Glutamatergic neuron (in vitro differentiated cells): ENCODE measurements around the gene INSIG2. TPM values are rescaled to one million over a fixed set of nuclear protein-coding genes. Genes with fewer than 3 reads are reported as not detected.

ENCODE experiments used
- DNase-seq: peaks from one replicate; pipeline ENCODE4 v3.0.0; 2022
- H3K27ac Mint-ChIP-seq: one replicate; pipeline ENCODE4 v1.8.0; 2020; ENCODE audit warnings: mild to moderate bottlenecking, mixed read lengths, inconsistent platforms; ENCODE audit not compliant: unreplicated experiment
- H3K27me3 Mint-ChIP-seq: one replicate; pipeline ENCODE4 v1.8.0; 2020; ENCODE audit warnings: mild to moderate bottlenecking, moderate library complexity, mixed read lengths, inconsistent platforms; ENCODE audit not compliant: unreplicated experiment
- H3K36me3 Mint-ChIP-seq: one replicate; pipeline ENCODE4 v1.8.0; 2020; ENCODE audit warnings: mild to moderate bottlenecking, mixed read lengths, inconsistent platforms; ENCODE audit not compliant: unreplicated experiment
- H3K4me1 Mint-ChIP-seq: one replicate; pipeline ENCODE4 v1.8.0; 2020; ENCODE audit warnings: mild to moderate bottlenecking, low read depth, mixed read lengths, inconsistent platforms; ENCODE audit not compliant: unreplicated experiment
- H3K4me3 Mint-ChIP-seq: one replicate; pipeline ENCODE4 v1.8.0; 2020; ENCODE audit warnings: mild to moderate bottlenecking, mixed read lengths, inconsistent platforms; ENCODE audit not compliant: unreplicated experiment
- H3K9me3 Mint-ChIP-seq: one replicate; pipeline ENCODE4 v1.8.0; 2020; ENCODE audit warnings: mild to moderate bottlenecking, moderate library complexity, mixed read lengths, inconsistent platforms; ENCODE audit not compliant: unreplicated experiment
- CTCF ChIP-seq: fragments of 200-600 bp; sonication (generic); IDR thresholded peaks from one replicate; pipeline ENCODE4 v1.5.0; 2021; ENCODE audit not compliant: partially characterized antibody, unreplicated experiment
- total RNA-seq: library from RNA; stranded (reverse); fragmentation: NEBNext Ultra II Directional; extraction: Animal tissue kit (Norgen Biotek cat#: 25700); gene quantifications from one replicate; pipeline ENCODE4 v1.2.1, GENCODE V29; 2021; ENCODE audit not compliant: unreplicated experiment

The INSIG2 gene
- total RNA-seq, 1 donor from 2014 or later, result 20.3 TPM

DNA sequence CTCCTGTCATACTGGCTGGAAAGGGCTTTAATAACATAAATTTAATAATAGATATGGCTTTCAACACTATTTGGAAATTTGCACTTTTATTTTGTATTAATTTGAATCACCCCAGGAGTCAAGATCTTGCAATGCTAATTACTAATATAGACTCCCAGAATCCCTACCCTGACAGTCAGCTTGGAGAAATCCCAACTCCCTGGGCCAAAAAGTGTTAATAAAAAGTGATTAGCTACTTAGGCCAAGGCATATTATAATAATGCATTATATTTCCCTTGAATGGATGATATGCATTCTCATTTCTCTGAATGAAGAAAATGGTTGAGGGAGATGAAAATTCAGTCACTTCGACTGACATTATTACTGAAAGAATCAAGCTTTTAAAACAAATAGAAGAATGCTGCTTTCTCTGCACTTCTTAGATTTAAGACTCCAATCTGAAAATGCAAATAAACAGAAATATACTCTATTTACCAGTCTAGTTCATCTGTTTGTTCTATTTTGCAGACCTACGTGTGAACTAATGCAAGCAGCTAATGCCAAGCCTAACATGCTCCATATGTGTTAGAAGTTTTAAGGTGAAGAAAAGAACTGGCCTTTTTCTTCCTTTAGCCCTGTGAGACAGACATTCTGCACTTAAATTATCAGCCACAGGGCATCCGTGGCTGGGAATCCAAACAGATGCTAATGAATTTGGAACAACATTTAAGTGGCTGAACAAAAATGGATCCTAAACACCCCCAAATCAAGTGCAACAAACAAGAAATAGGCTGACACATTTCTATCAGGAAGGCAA, 33.9 kb upstream of the INSIG2 start:
- no peak for DNase-seq
- Mint-ChIP-seq H3K4me3 (peak overlapping the region; percentile 67), H3K4me1 (peaks cover 30% of the 10 kb centered on the region), H3K36me3 (no peaks in the 10 kb centered on the region), H3K9me3 (no peaks in the 10 kb centered on the region), H3K27me3 (peaks cover 3% of the 10 kb centered on the region), H3K27ac (peak overlapping the region; percentile 77)
- no peak for TF ChIP-seq CTCF

GRCh38 chr2:118055512-118056164, 32.6 kb upstream of the INSIG2 start:
- TF ChIP-seq CTCF, result no peak
- Mint-ChIP-seq H3K27ac (peak overlapping the region; percentile 77), H3K9me3 (no peaks in the 10 kb centered on the region), H3K4me3 (peak overlapping the region; percentile 67), H3K27me3 (peaks cover 5% of the 10 kb centered on the region), H3K4me1 (peaks cover 30% of the 10 kb centered on the region), H3K36me3 (no peaks in the 10 kb centered on the region)
- DNase-seq, result no peak

DNA sequence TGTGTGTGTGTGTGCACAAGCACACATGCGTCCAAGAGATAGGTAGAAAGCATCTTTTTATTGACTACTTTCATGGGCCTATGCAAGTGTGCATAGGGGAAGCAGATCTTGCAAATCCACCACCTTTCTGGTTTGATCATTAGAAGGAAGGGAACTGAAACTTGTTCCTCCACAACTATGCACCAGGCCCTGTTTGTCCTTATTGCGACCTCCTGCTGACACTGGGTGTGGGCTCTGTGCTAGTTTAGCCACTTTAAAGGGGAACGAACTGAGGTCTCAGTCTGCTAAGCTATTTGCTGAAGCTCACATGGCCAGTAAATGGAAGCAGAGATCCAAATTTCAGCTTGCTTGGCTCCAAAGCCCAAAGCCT, 32.1 kb upstream of the INSIG2 start:
- no peak for TF ChIP-seq CTCF
- no peak overlapping the region for H3K4me3 Mint-ChIP-seq
- no peaks in the 10 kb centered on the region for H3K36me3 Mint-ChIP-seq
- peaks cover 30% of the 10 kb centered on the region for H3K4me1 Mint-ChIP-seq
- H3K9me3 Mint-ChIP-seq, result no peaks in the 10 kb centered on the region
- peak overlapping the region; percentile 77 for H3K27ac Mint-ChIP-seq
- peaks cover 5% of the 10 kb centered on the region for H3K27me3 Mint-ChIP-seq
- DNase-seq, result no peak

DNA sequence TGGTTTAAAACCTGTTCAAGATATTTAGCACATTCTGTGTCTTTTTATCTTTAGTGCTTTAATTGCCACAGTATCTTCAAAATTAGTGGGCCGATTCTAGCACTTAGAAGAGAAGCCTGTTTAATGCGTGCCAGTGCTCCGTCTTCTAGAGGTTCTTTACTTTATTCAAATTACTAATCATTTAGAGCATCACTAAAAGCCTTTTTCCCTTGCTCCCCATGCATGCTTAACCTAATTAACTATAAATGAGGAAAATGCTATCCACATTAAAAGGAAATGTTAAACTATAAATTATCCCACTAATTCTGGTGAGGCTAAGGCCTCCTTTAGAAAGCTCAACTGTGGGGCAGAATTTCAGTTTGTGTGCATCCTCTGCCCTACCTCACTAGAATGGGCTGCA, 31.5 kb upstream of the INSIG2 start:
- peaks cover 32% of the 10 kb centered on the region for H3K4me1 Mint-ChIP-seq
- DNase-seq, result no peak
- H3K9me3 Mint-ChIP-seq, result no peaks in the 10 kb centered on the region
- H3K27me3 Mint-ChIP-seq, result peaks cover 5% of the 10 kb centered on the region
- no peak overlapping the region for H3K27ac Mint-ChIP-seq
- no peak overlapping the region for H3K4me3 Mint-ChIP-seq
- TF ChIP-seq CTCF, result no peak
- H3K36me3 Mint-ChIP-seq, result no peaks in the 10 kb centered on the region

GRCh38 chr2:118058951-118059350, 29.3 kb upstream of the INSIG2 start:
- no peak for DNase-seq
- H3K9me3 Mint-ChIP-seq, result no peaks in the 10 kb centered on the region
- no peak for TF ChIP-seq CTCF
- H3K27ac Mint-ChIP-seq, result no peak overlapping the region
- H3K4me1 Mint-ChIP-seq, result peaks cover 21% of the 10 kb centered on the region
- no peak overlapping the region for H3K4me3 Mint-ChIP-seq
- peaks cover 5% of the 10 kb centered on the region for H3K27me3 Mint-ChIP-seq
- no peaks in the 10 kb centered on the region for H3K36me3 Mint-ChIP-seq
